ENCODE measurements around the gene MED17. TPM values are rescaled to one million over a fixed set of nuclear protein-coding genes. Genes with fewer than 3 reads are reported as not detected.

The MED17 gene
- total RNA-seq, 1 donor from 2014 or later = 16.8 TPM

- DNase-seq (ENCODE audit: low read depth in 2 of 2) = no peak
Observed at GRCh38 chr11:93817426-93818348, 33.6 kb downstream of the MED17 start.

DNA sequence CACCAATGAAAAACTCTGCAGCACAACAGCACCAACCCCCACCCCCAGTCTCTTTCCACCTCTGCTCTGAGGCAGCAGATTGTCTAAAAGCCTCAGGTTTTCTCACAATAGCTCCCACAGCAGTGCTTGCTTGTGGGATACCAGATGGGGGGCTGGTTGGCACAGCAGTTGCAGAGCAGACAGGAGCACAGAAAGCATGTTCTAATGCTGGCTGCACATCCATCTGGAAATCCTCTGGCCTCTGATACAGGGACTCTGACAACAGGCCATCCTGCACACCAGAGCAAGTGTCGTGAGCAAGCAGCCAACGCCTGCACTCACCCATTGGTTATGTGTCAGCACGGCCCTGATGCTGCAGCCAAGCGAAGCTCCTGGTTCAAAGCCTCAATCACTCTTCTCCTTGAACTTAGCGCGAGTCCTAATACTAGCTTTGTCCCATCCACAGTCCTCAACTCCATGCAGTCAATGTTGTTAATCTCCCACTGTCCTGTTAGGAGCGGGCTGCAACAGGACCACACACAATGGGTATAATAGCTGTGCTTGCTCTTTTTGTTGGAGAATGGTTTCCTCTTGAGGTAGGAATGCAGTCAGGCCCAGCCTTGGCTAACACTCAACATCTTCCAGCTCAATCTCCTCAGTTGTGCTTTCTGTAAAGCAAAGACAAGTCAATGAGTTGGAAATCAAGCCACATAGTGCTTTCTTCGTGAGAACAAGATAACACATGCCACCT lies 36.0 kb downstream of the MED17 start:
- DNase-seq (ENCODE audit: low read depth in 2 of 2) = no peak

GRCh38 chr11:93820847-93821246 lies 36.8 kb downstream of the MED17 start:
- DNase-seq (ENCODE audit: low read depth in 2 of 2) = no peak

GRCh38 chr11:93821617-93822016 lies 37.5 kb downstream of the MED17 start:
- no peak for DNase-seq (ENCODE audit: low read depth in 2 of 2)

GRCh38 chr11:93822359-93822758 lies 38.3 kb downstream of the MED17 start:
- DNase-seq (ENCODE audit: low read depth in 2 of 2) = no peak

DNA sequence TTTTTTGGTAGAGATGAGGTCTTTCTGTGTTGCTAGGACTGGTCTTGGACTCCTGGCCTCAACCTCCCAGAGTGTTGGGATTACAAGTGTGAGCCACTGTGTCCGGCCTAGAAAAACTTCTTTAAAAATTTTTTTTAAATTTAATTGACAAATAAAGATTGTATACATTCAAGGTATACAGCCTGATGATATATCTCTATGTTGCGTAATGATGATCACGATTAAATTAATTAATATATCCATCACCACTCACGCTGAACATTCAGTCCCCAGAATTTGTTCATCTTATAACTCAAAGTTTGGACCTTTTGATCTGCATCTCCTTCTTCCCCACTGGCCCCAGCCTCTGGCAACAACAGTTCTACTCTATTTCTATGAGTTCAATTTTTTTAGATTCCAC lies 39.1 kb downstream of the MED17 start:
- DNase-seq (ENCODE audit: low read depth in 2 of 2) = no peak

- DNase-seq (ENCODE audit: low read depth in 2 of 2) = no peak
Observed at GRCh38 chr11:93827363-93827762, 43.3 kb downstream of the MED17 start.

- no peak for DNase-seq (ENCODE audit: low read depth in 2 of 2)
Observed at GRCh38 chr11:93829598-93829997, 45.5 kb downstream of the MED17 start.

GRCh38 chr11:93831343-93832127 lies 47.5 kb downstream of the MED17 start:
- no peak for DNase-seq (ENCODE audit: low read depth in 2 of 2)

DNA sequence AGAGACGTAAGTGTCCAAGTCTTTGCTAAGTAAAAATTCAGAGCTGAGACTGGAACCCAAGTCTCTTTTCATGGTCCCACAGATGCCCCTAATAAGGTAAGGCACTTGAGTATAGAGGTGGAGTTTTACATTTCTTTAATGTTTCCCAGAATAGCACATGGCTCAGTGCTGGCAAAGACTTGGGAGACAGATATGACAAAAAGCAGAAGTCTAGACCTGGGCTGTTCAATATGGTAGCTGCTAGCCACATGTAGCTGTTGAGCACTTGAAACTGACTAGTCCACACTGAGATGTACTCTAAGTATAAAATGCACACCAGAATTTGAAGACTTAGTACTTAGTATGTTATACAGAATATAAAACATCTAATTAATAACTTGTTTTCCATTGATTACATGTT lies 48.7 kb downstream of the MED17 start:
- no peak for DNase-seq (ENCODE audit: low read depth in 2 of 2)

DNA sequence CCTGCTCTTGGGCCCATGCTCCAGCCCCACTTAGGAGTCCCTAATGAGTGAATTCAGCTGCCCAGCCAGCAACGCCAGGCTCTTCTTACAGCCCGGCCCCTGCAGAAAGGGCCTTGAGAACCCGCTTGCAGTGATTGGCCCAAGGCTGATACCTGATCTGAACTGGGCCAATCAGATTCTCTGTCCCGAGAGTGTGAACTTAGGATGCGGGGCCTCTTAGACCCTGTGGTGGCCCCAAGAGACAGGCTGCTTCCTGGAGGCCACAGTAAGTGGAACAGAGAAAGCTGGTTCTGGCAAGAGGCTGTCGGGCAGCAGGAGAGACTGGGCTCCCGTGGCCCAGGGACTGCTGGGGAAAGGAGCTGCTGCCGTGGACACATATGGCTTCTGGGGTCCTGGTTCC lies 54.9 kb downstream of the MED17 start:
- DNase-seq (ENCODE audit: low read depth in 2 of 2) = no peak

DNA sequence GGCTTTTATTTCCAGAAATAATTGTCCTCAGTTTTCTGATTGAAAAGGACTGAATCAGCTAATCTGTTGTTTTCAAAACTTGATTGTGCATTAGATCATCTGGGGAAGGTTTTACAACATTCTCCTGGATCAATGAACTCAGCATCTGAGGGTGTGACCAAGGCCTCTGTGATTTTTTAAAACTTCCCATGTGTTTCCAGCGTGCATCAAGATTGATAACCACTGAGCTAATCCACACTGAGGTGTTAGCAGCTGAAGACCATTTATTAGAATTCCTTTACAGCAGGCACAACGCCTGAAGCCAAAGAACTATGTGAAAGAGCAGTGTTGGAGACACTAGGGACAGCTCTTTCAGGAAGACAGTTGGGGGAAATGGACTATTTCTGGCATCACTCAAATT lies 56.1 kb downstream of the MED17 start:
- DNase-seq (ENCODE audit: low read depth in 2 of 2) = no peak

- DNase-seq (ENCODE audit: low read depth in 2 of 2) = no peak
Observed at GRCh38 chr11:93840981-93841380, 56.9 kb downstream of the MED17 start.

- no peak for DNase-seq (ENCODE audit: low read depth in 2 of 2)
Observed at GRCh38 chr11:93841446-93841845, 57.4 kb downstream of the MED17 start.

DNA sequence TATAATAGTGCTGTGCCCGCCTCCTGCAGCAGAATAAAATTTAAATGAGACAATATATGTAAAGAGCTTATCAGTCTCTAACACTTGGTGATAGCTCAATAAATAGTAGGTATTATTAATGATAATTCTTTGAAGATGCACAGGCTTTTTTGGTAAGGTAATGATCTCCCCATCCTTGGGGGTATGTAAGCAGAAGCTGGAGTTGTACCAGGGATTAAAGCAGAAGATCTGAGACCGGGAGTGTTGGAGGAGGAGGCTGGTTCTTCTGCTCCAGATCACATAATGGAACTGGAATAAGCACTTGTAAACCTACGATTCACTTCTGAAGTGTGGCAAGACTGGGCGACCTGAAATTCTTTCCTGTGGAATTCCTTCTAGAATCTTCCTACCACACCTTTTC lies 58.0 kb downstream of the MED17 start:
- DNase-seq (ENCODE audit: low read depth in 2 of 2) = no peak

DNA sequence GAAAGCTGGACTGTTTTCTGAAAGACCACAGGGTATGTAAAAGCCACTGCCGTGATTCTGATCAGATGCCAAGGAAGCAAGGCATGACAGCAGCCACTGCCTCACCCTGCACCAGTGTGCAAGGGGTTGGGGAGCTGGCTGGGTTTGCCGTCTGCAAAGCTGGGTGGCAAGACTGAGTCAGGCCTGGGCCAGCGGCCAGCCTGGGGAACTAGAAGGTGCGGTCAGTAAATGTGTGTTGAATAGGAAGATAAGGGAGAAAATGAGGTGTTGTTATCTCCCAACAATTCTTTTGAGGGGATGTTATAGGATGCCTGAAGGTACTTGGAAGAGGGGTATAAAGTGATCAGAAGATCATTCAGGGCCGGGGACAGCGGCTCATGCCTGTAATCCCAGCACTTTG lies 58.4 kb downstream of the MED17 start:
- no peak for DNase-seq (ENCODE audit: low read depth in 2 of 2)

GRCh38 chr11:93843906-93844305 lies 59.8 kb downstream of the MED17 start:
- no peak for DNase-seq (ENCODE audit: low read depth in 2 of 2)

DNA sequence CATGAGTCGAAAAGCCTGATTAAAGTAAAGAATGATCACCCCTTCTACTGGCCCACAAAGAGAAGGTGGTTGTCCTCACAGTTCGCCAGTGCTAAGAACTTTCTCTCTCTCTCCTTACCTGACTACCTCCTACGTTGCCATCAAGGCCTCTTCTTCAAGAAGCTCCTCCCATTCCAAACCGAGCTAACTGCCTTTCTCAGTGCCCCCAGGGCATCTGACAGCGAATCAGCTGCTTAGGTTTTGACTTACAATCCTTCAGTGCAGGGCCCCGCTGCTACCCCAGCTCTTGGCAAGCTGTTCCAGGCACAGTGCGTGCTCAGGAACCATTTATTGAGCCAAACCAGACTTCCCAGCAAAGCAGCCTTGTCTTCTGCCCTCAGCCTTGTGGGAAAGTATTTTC lies 60.5 kb downstream of the MED17 start:
- DNase-seq (ENCODE audit: low read depth in 2 of 2) = no peak

- no peak for DNase-seq (ENCODE audit: low read depth in 2 of 2)
Observed at GRCh38 chr11:93845181-93846092, 61.4 kb downstream of the MED17 start.

DNA sequence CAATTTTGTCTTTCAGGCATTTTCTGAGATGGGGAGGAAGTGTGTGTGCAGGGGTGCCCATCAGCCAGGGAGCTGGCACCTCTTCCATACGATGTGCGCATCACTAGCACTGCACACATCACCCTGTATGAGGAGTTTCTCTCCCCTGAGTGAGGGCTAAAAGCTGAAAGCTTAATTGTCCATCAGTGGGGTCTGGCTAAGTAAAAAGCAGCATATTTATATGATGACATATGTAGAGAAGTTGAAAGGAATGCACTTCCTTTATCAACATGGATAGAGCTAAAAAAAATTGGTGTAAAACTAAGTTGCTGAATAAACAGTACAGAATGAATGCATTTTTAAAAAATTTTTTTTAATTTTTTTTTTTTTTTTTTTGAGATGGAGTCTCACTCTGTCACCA lies 62.3 kb downstream of the MED17 start:
- no peak for DNase-seq (ENCODE audit: low read depth in 2 of 2)

DNA sequence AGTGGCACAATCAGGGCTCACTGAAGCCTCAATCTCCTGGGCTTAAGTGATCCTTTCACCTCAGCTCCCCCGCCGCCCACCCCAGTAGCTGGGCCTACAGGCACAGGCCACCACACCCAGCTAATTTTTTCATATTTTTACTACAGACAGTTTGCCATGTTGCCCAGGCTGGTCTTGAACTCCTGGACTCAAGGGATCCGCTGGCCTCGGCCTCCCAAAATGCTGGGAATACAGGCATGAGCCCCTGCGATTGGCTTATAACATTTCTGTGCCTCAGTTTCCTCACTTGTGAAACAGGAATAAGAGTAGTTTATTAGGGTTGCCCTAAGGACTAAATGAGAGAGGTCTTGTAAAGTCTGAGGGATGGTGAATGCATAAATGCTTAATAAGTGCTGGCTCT lies 65.1 kb downstream of the MED17 start:
- no peak for DNase-seq (ENCODE audit: low read depth in 2 of 2)
